ENCODE results near the gene PHF19. TPM values are rescaled to one million over a fixed set of nuclear protein-coding genes. Genes with fewer than 3 reads are reported as not detected.

PHF19 gene
- total RNA-seq, 1 experiment from 2014 or later = 77.5 TPM

- no peak for DNase-seq (ENCODE audit: low read depth)
Observed at GRCh38 chr9:120815075-120815474, 61.9 kb downstream of the PHF19 start.

DNA sequence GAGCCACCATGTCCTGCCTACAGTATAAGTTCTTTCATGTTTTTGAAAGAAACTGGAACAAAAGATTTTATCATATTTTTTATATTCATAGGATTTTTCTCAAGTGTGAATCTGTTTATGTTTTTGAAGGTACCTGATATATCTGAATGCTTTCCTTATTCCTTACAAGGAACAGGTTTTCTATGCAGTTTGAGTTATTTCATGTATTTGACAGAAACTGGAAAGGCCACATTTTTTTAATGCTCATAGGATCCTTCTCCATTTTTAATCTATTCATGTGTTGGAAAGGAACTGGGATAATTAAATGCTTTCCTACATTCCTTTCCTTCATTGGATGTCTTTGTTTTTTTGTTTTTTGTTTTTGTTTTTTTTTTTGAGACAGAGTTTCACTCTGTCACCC, 68.1 kb downstream of the PHF19 start:
- no peak for DNase-seq (ENCODE audit: low read depth)

DNA sequence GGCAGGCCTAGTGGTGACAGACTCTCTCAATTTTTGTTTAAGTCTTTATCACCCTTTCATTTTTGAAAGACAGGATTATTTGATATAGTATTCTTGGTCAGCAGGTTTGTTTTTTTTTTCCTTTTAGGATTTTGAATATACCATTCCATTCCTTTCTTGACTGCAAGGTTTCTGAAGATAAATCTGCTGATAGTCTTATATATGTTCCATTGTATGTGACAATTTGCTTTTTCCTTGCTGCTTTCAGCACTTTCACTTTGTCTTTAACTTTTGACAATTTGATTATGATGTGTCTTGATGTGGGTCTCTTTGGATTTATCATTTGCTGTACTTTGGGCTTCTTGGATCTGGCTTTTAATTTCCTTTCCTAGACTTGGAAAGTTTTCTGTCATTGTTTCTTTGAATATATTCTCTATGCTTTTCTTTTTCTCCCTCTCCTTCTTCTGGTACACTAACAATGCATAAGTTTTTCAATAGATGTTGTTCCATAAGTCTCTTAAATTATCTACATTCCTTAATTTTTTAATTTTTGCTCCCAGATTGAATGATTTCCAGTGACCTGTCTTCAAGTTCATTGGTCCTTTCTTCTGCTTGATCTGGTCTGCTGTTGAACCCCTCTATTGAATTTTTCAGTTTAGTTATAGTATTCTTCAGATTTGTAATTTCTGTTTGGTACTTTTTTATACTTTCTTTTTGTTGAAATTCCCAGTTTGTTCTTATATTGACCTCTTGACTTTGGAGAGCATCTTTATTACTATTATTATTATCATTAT, 69.2 kb downstream of the PHF19 start:
- no peak for DNase-seq (ENCODE audit: low read depth)

Other genes with a start within 250 kb of the PHF19 start
- gene MEGF9, start 162.7 kb downstream of the PHF19 start, total RNA-seq (2014; rRNA removed) = 7.5 and 9.4 TPM in 2 replicates
- 19.0 and 22.2 TPM in 2 replicates for gene FBXW2, start 83.8 kb downstream of the PHF19 start, total RNA-seq (2014; rRNA removed)
- 26.9 and 29.0 TPM in 2 replicates for gene PSMD5, start 34.3 kb downstream of the PHF19 start, total RNA-seq (2014; rRNA removed)
- 0.90 and 0.98 TPM in 2 replicates for gene TRAF1, start 49.6 kb upstream of the PHF19 start, total RNA-seq (2014; rRNA removed)
- 3.6 and 4.0 TPM in 2 replicates for gene C5, start 173.1 kb upstream of the PHF19 start, total RNA-seq (2014; rRNA removed)
- 12.8 and 13.5 TPM in 2 replicates for gene CNTRL, start 197.8 kb upstream of the PHF19 start, total RNA-seq (2014; rRNA removed)